IPS-18c (cell line): ENCODE measurements around the gene ADCY5.
"Not testable (repeated sequence)": the region's sequence is repeated elsewhere in the genome, so short reads cannot be mapped to it uniquely, and the experiment has no call there.

ENCODE experiments used
- H3K4me3 ChIP-seq: 2 replicates; pipeline ENCODE4 v1.7.0; 2013; ENCODE audit warnings: low read depth, mild to moderate bottlenecking, low read length, moderate library complexity; ENCODE audit not compliant: insufficient read depth
- H3K9me3 ChIP-seq: one replicate; pipeline ENCODE4 v1.6.1; 2013; ENCODE audit warnings: mild to moderate bottlenecking, low read length, moderate library complexity; ENCODE audit not compliant: control insufficient read depth, insufficient read depth

Gene ADCY5

DNA sequence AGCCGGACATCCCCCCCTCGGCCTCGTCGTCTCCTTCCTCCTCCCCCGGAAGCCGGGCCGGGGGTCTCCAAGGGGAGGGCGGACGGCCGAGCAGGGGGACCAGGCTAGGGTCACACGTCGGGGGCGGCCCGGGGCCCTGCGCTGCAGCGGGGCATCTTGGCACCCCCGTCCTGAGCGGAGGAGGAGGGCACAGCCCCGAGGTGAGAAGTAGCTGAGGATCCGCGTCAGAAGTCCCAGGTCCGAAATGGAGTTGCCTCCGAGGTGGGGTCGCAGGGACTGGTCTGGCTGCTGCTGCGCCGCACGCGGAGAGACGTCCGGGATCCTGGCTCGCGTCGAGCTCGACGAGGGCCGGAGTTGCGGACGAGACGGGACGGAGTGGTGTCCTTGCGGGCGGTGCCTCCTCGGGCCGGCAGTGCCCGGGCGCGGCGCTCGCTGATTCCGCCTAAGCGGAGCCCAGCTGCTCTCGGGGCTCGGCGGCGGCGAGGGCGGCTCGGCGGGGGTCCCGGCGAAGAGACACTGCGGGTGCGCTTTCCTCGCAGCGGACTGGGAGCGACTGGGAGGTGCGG, at the start of gene ADCY5:
TSS of gene ADCY5 (minus strand) at position 555 of the 566 bp plus-strand sequence. CDS start at position 10, 545 bp downstream.
- no peaks in the 10 kb centered on the region for H3K9me3 ChIP-seq
- H3K4me3 ChIP-seq: peak within 1 kb of the TSS; percentile 64

GRCh38 chr3:123493912-123494311, 45.0 kb upstream of the ADCY5 start:
- H3K9me3 ChIP-seq: no peaks in the 10 kb centered on the region

DNA sequence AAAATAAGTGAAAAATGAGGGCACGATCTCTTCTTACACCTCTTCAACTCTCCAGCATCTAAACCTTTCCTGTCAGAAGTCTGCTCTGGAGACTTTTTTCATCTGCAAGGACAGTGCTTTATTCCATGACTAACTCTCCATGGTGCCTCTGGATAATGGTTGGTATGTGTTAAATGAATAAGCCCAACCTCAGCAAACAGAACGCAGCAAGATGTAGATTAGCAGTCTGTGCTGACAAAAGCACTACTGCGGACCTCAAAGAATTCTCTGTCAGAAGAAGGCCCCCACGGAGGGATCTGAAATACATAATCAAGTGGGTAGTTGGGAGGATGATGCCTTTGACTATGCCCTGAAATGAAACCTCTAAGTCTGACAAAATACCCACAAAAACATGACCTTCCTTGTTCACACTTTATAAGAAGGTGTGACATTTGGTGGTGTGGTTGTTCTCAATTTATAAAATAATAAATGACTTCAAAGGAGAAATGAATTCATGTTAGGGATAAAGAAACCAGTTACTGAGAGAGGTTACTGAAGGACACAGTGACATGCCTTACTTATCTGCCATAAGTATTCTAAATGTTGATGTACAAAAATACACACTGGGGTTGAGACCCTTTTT, 43.2 kb upstream of the ADCY5 start:
- Histone ChIP-seq H3K4me3 (no peak overlapping the region), H3K9me3 (no peaks in the 10 kb centered on the region)

More at GRCh38 chr3:123493912-123494311, 45.0 kb upstream of the ADCY5 start:
- H3K4me3 ChIP-seq: no peak overlapping the region

DNA sequence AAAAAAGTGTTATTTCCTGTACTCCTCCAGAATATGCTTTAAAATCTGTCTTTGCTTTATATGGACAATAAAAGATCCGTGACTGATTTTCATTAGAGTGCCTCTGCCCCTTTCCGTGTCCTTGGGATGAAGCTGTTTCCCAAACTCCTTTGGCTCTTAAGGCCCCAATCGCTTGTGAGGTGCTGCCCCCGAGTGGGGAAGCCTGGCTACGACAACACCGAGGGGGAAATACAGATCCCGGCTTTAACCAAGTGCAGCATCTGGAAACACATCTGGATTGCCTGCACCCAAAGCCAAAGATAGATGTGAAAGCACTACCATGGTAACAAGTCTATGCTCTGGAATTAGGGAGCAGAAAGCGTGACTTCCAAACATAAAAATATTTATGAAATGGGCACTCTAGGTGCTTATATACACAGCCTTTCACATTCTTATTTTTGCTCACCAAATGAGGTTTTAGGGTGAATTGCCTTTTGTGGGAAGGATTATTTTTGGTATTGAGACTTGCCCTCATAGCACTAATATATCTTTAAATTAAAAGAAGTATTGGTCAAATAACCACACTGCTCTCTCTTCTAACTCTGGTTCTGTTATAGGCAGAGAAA, 40.6 kb upstream of the ADCY5 start:
- H3K4me3 ChIP-seq: no peak overlapping the region
- H3K9me3 ChIP-seq: no peaks in the 10 kb centered on the region

DNA sequence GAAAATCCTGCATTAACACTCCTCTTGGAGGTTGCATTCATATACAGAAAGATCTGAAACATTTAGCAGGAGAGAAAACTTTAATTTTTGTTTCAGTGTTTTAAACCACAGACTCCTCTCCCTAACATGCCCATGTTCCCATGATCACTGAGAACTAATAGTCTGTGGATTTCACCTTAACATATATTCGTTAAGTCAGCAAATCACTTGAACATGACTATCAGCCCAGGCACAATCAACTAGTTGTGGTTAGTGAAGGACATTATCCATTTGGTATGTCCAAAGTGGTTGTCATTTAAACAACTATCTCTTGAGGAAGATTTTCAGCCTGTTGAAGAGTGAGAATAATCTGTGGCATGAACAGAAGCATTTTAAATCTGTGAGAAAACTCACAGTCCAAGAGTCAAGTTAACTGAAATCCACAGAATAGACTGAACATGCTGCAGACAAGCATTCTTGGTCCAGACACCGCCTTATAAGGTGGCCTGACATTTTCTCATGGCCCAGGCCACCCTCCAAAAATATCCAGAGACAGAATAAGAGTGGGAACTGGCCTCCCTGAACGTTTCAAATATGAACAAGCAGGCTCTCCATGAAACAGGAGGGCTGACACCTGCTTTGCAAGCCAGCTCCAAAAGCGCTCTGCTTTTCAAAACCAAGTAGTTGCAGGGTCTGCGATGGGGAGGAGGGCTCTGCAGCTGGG, 39.9 kb upstream of the ADCY5 start:
- Histone ChIP-seq H3K4me3 (no peak overlapping the region), H3K9me3 (no peaks in the 10 kb centered on the region)

GRCh38 chr3:123487063-123487462, 38.2 kb upstream of the ADCY5 start:
- not testable (repeated sequence) for H3K4me3 ChIP-seq, H3K9me3 ChIP-seq

- Histone ChIP-seq H3K9me3 (no peaks in the 10 kb centered on the region), H3K4me3 (no peak overlapping the region)
Measured at GRCh38 chr3:123486460-123486859, 37.6 kb upstream of the ADCY5 start.

GRCh38 chr3:123485551-123485950, 36.7 kb upstream of the ADCY5 start:
- no peaks in the 10 kb centered on the region for H3K9me3 ChIP-seq
- H3K4me3 ChIP-seq: no peak overlapping the region

GRCh38 chr3:123483146-123483545, 34.3 kb upstream of the ADCY5 start:
- Histone ChIP-seq H3K4me3 (no peak overlapping the region), H3K9me3 (no peaks in the 10 kb centered on the region)

- H3K9me3 ChIP-seq: no peaks in the 10 kb centered on the region
- no peak overlapping the region for H3K4me3 ChIP-seq
Measured at GRCh38 chr3:123481722-123482457, 33.0 kb upstream of the ADCY5 start.

GRCh38 chr3:123481071-123481470, 32.2 kb upstream of the ADCY5 start:
- no peak overlapping the region for H3K4me3 ChIP-seq
- H3K9me3 ChIP-seq: no peaks in the 10 kb centered on the region

DNA sequence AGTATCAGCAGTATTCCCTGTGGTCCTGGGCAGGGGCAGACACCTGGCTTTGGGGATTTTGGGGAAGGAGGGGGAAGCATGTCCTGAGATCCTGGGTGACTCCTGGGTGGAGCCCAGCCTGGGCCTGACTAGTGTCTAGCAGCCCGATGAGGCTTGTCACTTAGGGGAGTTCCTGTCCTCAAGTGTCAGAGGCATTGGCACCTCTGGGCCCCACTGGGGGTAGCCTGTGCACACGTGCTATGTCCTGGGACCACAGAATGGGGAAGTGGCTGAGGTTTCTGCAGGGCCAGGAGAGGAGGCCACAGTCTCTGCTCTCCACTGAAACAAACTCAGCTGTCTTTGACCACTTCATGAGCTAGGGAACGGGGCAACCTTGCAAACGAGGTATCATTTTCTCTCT, 31.5 kb upstream of the ADCY5 start:
- Histone ChIP-seq H3K9me3 (no peaks in the 10 kb centered on the region), H3K4me3 (no peak overlapping the region)

- Histone ChIP-seq H3K9me3 (no peaks in the 10 kb centered on the region), H3K4me3 (no peak overlapping the region)
Measured at GRCh38 chr3:123479891-123480290, 31.0 kb upstream of the ADCY5 start.

DNA sequence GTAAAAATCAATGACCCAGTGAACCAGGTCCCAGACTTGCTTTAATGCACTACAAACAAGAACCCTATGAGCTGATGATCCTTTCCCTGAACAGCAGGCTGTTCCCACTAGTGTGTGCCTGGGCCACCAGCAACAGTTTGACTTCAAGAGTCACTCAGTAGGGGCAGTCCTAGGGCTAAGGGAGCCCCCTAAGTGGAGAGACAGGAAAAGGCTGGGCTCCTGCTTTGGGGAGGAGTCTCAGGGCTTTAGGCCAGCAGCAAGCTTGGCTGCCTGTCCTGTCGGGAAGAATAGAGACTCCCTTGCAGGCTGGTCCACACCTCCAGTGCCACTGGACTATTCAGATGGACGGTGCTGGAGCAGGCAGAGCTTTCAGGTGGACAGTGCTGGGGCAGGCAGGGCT, 29.4 kb upstream of the ADCY5 start:
- Histone ChIP-seq H3K9me3 (no peaks in the 10 kb centered on the region), H3K4me3 (no peak overlapping the region)

GRCh38 chr3:123476967-123477750, 28.3 kb upstream of the ADCY5 start:
- Histone ChIP-seq H3K9me3 (no peaks in the 10 kb centered on the region), H3K4me3 (no peak overlapping the region)

GRCh38 chr3:123475786-123476185, 26.9 kb upstream of the ADCY5 start:
- Histone ChIP-seq H3K4me3 (no peak overlapping the region), H3K9me3 (no peaks in the 10 kb centered on the region)

- Histone ChIP-seq H3K9me3 (no peaks in the 10 kb centered on the region), H3K4me3 (no peak overlapping the region)
Measured at GRCh38 chr3:123471106-123471505, 22.2 kb upstream of the ADCY5 start.
